Choroid plexus epithelial cell (primary cell): ENCODE measurements around the gene SERGEF.

ENCODE experiments used
- DNase-seq: peaks from one replicate; pipeline ENCODE4 v3.0.0-alpha.2; 2010; ENCODE audit warnings: low read depth
- H3K4me3 ChIP-seq: 2 replicates; pipeline ENCODE4 v1.5.1; 2011; ENCODE audit warnings: low read depth, mild to moderate bottlenecking, control low read depth, low read length, moderate library complexity
- CTCF ChIP-seq: conservative IDR thresholded peaks from 2 replicates; pipeline ENCODE4 v1.5.1; 2011; ENCODE audit warnings: low read depth, mild to moderate bottlenecking, control low read depth, inconsistent platforms, low read length, moderate library complexity

The SERGEF gene

GRCh38 chr11:17923217-17923616 is 89.6 kb downstream of the SERGEF start:
- DNase-seq, result peak; percentile 29
- TF ChIP-seq CTCF, result no peak
- H3K4me3 ChIP-seq, result no peak overlapping the region

- DNase-seq, result no peak
- no peak overlapping the region for H3K4me3 ChIP-seq
- no peak for TF ChIP-seq CTCF
These were observed 90.4 kb downstream of the SERGEF start for GRCh38 chr11:17922416-17922788.

GRCh38 chr11:17921659-17922415 is 91.0 kb downstream of the SERGEF start:
- no peak overlapping the region for H3K4me3 ChIP-seq
- TF ChIP-seq CTCF, result no peak
- peak; percentile 92 for DNase-seq

GRCh38 chr11:17918049-17918605 is 94.7 kb downstream of the SERGEF start:
- DNase-seq, result peak; percentile 57
- no peak overlapping the region for H3K4me3 ChIP-seq
- TF ChIP-seq CTCF, result no peak

DNA sequence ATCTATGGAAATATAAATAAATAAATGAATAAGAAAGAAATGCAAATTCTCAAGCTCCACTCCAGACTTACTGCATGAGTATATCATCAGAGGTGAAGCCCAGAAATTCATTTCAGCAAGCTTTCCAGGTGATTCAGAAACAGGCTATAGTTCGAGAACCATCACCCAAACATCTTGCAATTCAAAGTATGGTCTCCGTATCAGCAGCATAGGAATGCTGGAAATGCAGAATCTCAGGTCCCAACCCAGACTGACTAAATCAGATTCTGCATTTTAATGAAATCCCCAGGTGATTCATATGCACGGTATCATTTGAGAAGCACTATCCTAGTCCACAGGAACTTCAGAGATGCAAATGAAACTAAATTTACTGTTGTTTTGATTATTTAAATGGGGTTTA is 95.3 kb downstream of the SERGEF start:
- no peak for DNase-seq
- H3K4me3 ChIP-seq, result no peak overlapping the region
- no peak for TF ChIP-seq CTCF

GRCh38 chr11:17915500-17916143 is 97.2 kb downstream of the SERGEF start:
- TF ChIP-seq CTCF, result no peak
- no peak for DNase-seq
- no peak overlapping the region for H3K4me3 ChIP-seq
